A673 (cell line): ENCODE results near the gene PCDHGA7.
A peak's percentile ranks its signal among the peaks of the same experiment; 100 is the strongest.

Experiments
- CTCF ChIP-seq: fragments of 300-800, 200-600 bp; sonication (generic); conservative IDR thresholded peaks from 2 replicates; pipeline ENCODE4 v1.5.1; 2017; ENCODE audit warnings: low read depth, mild to moderate bottlenecking, antibody characterized with exemption, low read length, moderate library complexity, mixed read lengths
- EZH2 ChIP-seq: fragments of 200-600 bp; sonication (generic); IDR thresholded peaks from 2 replicates; pipeline ENCODE4 v1.6.1; 2017; ENCODE audit warnings: borderline replicate concordance, low read depth, mild to moderate bottlenecking, mixed read lengths, antibody characterized with exemption, low read length; ENCODE audit not compliant: poor library complexity, severe bottlenecking

DNA sequence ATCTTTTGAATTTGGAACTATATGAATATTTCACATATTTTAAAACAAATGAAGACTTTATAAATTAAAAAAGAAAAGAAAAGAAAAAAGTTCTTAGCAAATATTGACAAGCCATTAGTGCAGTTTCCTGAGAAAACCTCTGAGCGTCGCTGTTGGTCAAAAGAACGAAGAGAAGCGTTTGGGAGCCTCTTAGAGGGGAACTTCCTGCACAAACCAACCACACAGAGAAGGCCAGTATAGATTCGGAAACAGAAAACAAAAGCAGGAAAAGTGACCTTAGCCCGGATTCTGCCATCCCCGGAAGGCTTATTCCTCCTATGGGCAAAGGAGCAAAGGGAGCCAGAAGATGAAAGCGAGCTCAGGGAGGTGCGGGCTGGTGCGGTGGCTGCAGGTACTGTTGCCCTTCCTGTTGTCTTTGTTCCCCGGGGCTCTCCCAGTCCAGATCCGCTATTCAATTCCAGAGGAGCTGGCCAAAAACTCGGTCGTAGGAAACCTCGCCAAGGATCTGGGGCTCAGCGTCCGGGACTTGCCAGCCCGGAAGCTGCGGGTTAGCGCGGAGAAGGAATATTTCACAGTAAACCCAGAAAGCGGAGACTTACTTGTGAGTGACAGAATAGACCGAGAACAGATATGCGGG lies 22.6 kb upstream of the PCDHGA7 start, which contains the start of gene PCDHGB2:
- TF ChIP-seq CTCF (peak; percentile 59), EZH2 (no peak)
